GM23338 (cell line): Measurements from ENCODE around the gene SLC44A1.

ENCODE experiments used
- CREB1 ChIP-seq: fragments of 250-450 bp; sonication (Bioruptor Pico); IDR thresholded peaks from 2 replicates; pipeline ENCODE4 v1.5.0; 2020; ENCODE audit warnings: low read depth, mild to moderate bottlenecking, moderate library complexity
- ETS1 ChIP-seq: IDR thresholded peaks from 2 replicates; pipeline ENCODE4 v1.6.1; 2016; ENCODE audit warnings: antibody characterized with exemption
- EZH2 ChIP-seq: fragments of 200-600 bp; sonication (generic); IDR thresholded peaks from one replicate; pipeline ENCODE4 v1.8.0; 2017; ENCODE audit warnings: antibody characterized with exemption, mild to moderate bottlenecking, low read depth; ENCODE audit not compliant: unreplicated experiment
- EZH2phosphoT487 ChIP-seq: fragments of 200-600 bp; sonication (generic); IDR thresholded peaks from one replicate; pipeline ENCODE4 v1.8.1; 2018; ENCODE audit warnings: antibody characterized with exemption; ENCODE audit not compliant: unreplicated experiment
- JUNB ChIP-seq: IDR thresholded peaks from one replicate; pipeline ENCODE4 v1.6.1; 2016; ENCODE audit warnings: antibody characterized with exemption; ENCODE audit not compliant: unreplicated experiment
- NANOG ChIP-seq: IDR thresholded peaks from 2 replicates; pipeline ENCODE4 v1.6.1; 2016; ENCODE audit warnings: antibody characterized with exemption, borderline replicate concordance
- POLR2AphosphoS5 ChIP-seq: IDR thresholded peaks from 2 replicates; pipeline ENCODE4 v1.6.1; 2016; ENCODE audit warnings: antibody characterized with exemption, low read depth
- STAT1 ChIP-seq: IDR thresholded peaks from one replicate; pipeline ENCODE4 v1.6.1; 2016; ENCODE audit warnings: antibody characterized with exemption; ENCODE audit not compliant: unreplicated experiment
- ZNF331 ChIP-seq: fragments of 250-450 bp; sonication (Bioruptor Pico); IDR thresholded peaks from 2 replicates; pipeline ENCODE4 v1.5.0; 2020; ENCODE audit warnings: low read depth, mild to moderate bottlenecking, moderate library complexity
- ZNF462 ChIP-seq: fragments of 250-450 bp; sonication (Bioruptor Pico); IDR thresholded peaks from 2 replicates; pipeline ENCODE4 v1.5.0; 2020; ENCODE audit warnings: mild to moderate bottlenecking, moderate library complexity
- TF ChIP-seq, protein P1 (sequence below): IDR thresholded peaks from one replicate; pipeline ENCODE4 v1.6.1; 2018; ENCODE audit warnings: antibody characterized with exemption; ENCODE audit not compliant: unreplicated experiment
- TF ChIP-seq, protein P2 (sequence below), 2 experiments: fragments of 200-600 bp in 1 of 2; sonication (generic) in 1 of 2; conservative IDR thresholded peaks; 2 replicates each; pipeline versions ENCODE4 v1.5.1 to v1.6.1; 2016 to 2017; ENCODE audit warnings: antibody characterized with exemption in 2 of 2, low read depth in 2 of 2, mild to moderate bottlenecking in 2 of 2, moderate library complexity in 1 of 2

GRCh38 chr9:105399117-105399516, 154.7 kb downstream of the SLC44A1 start:
- TF ChIP-seq, protein P1, sequence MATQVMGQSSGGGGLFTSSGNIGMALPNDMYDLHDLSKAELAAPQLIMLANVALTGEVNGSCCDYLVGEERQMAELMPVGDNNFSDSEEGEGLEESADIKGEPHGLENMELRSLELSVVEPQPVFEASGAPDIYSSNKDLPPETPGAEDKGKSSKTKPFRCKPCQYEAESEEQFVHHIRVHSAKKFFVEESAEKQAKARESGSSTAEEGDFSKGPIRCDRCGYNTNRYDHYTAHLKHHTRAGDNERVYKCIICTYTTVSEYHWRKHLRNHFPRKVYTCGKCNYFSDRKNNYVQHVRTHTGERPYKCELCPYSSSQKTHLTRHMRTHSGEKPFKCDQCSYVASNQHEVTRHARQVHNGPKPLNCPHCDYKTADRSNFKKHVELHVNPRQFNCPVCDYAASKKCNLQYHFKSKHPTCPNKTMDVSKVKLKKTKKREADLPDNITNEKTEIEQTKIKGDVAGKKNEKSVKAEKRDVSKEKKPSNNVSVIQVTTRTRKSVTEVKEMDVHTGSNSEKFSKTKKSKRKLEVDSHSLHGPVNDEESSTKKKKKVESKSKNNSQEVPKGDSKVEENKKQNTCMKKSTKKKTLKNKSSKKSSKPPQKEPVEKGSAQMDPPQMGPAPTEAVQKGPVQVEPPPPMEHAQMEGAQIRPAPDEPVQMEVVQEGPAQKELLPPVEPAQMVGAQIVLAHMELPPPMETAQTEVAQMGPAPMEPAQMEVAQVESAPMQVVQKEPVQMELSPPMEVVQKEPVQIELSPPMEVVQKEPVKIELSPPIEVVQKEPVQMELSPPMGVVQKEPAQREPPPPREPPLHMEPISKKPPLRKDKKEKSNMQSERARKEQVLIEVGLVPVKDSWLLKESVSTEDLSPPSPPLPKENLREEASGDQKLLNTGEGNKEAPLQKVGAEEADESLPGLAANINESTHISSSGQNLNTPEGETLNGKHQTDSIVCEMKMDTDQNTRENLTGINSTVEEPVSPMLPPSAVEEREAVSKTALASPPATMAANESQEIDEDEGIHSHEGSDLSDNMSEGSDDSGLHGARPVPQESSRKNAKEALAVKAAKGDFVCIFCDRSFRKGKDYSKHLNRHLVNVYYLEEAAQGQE, result no peak
- TF ChIP-seq, protein P2, sequence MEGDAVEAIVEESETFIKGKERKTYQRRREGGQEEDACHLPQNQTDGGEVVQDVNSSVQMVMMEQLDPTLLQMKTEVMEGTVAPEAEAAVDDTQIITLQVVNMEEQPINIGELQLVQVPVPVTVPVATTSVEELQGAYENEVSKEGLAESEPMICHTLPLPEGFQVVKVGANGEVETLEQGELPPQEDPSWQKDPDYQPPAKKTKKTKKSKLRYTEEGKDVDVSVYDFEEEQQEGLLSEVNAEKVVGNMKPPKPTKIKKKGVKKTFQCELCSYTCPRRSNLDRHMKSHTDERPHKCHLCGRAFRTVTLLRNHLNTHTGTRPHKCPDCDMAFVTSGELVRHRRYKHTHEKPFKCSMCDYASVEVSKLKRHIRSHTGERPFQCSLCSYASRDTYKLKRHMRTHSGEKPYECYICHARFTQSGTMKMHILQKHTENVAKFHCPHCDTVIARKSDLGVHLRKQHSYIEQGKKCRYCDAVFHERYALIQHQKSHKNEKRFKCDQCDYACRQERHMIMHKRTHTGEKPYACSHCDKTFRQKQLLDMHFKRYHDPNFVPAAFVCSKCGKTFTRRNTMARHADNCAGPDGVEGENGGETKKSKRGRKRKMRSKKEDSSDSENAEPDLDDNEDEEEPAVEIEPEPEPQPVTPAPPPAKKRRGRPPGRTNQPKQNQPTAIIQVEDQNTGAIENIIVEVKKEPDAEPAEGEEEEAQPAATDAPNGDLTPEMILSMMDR (conservative IDR thresholded peaks at IDR 0.05; ENCODE audit: low read depth in 2 of 2), result no peak
- TF ChIP-seq EZH2, result no peak
- TF ChIP-seq EZH2phosphoT487, result no peak
- no peak for TF ChIP-seq POLR2AphosphoS5
- TF ChIP-seq JUNB, result no peak
- TF ChIP-seq CREB1 (CRISPR knock-in tag), result no peak
- TF ChIP-seq ETS1, result no peak
- no peak for TF ChIP-seq STAT1
- TF ChIP-seq ZNF462, result no peak
- TF ChIP-seq ZNF331 (CRISPR knock-in tag), result no peak
- TF ChIP-seq NANOG, result no peak
